ENCODE measurements around the gene SLC38A3.

SLC38A3 gene

DNA sequence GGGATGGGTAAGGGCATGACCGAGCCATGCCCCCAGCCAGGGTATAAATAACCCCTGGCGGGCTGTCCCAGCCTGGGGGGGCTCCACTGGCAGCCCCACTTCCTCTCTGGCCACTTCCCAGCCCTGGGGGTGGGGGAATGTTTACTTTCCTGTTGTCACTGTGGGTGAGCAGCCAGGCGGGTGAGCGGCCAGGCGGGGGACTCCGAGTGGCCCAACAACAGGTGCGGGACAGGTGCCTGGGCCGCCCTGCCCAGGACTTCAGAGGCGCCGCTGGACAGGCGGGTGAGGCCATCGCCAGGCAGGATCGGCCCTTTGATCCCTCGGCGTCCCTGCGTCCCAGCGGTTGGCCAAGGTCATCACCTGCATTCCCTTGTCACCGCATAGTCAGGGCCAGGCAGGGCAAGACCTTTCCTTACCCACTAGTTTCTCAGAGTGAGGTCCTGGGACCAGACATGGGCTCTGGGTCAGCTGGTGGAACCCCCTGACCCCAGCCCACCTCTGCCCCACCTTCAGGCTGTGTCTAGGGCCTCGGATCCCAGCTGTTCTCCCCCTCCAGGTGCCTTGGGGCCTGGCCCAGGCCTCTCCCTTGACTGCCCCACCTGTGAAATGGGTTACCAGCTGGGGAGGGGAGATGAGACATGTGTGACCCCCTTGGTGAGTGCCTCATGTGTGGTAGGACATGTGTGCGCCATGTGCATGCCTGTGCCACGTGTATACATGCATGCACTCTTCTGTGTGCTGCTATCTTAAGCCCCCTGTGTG is 33.4 kb upstream of the SLC38A3 start:
- Histone ChIP-seq H3K27ac (no peak overlapping the region), H3K36me3 (replicated peaks) (no peaks in the 10 kb centered on the region), H3K27me3 (replicated peaks) (no peaks in the 10 kb centered on the region), H3K4me3 (ENCODE audit: low read depth, low read length) (no peak overlapping the region)
- in situ Hi-C loops (cut with HindIII; ENCODE audit: low pct_ligation_motif_present, low sequenced_read_pairs) = no loop called here
- TF ChIP-seq CTCF (IDR thresholded peaks at IDR 0.05; ENCODE audit: low read depth, low read length, missing control alignments) = no peak
- DNase-seq = no peak

GRCh38 chr3:50172626-50173220 is 32.3 kb upstream of the SLC38A3 start:
- in situ Hi-C loops (cut with HindIII; ENCODE audit: low pct_ligation_motif_present, low sequenced_read_pairs) = no loop called here
- no peak for DNase-seq
- H3K4me3 ChIP-seq (ENCODE audit: low read depth, low read length) = no peak overlapping the region
- no peaks in the 10 kb centered on the region for H3K36me3 ChIP-seq (replicated peaks)
- H3K27ac ChIP-seq = no peak overlapping the region
- no peaks in the 10 kb centered on the region for H3K27me3 ChIP-seq (replicated peaks)
- no peak for TF ChIP-seq CTCF (IDR thresholded peaks at IDR 0.05; ENCODE audit: low read depth, low read length, missing control alignments)

GRCh38 chr3:50173685-50174516 is 31.2 kb upstream of the SLC38A3 start:
- no peak overlapping the region for H3K4me3 ChIP-seq (ENCODE audit: low read depth, low read length)
- TF ChIP-seq CTCF (IDR thresholded peaks at IDR 0.05; ENCODE audit: low read depth, low read length, missing control alignments) = no peak
- H3K27ac ChIP-seq = no peak overlapping the region
- DNase-seq = no peak
- in situ Hi-C loops (cut with HindIII; ENCODE audit: low pct_ligation_motif_present, low sequenced_read_pairs) = no loop called here
- no peaks in the 10 kb centered on the region for H3K36me3 ChIP-seq (replicated peaks)
- no peaks in the 10 kb centered on the region for H3K27me3 ChIP-seq (replicated peaks)

- no peak for DNase-seq
- Histone ChIP-seq H3K27me3 (replicated peaks) (no peaks in the 10 kb centered on the region), H3K4me3 (ENCODE audit: low read depth, low read length) (no peak overlapping the region), H3K36me3 (replicated peaks) (no peaks in the 10 kb centered on the region), H3K27ac (no peak overlapping the region)
- TF ChIP-seq CTCF (IDR thresholded peaks at IDR 0.05; ENCODE audit: low read depth, low read length, missing control alignments) = no peak
- in situ Hi-C loops (cut with HindIII; ENCODE audit: low pct_ligation_motif_present, low sequenced_read_pairs) = no loop called here
Measured at GRCh38 chr3:50174517-50174895, 30.6 kb upstream of the SLC38A3 start.

GRCh38 chr3:50174947-50175524 is 30.0 kb upstream of the SLC38A3 start:
- no peak for TF ChIP-seq CTCF (IDR thresholded peaks at IDR 0.05; ENCODE audit: low read depth, low read length, missing control alignments)
- no peak for DNase-seq
- Histone ChIP-seq H3K27ac (no peak overlapping the region), H3K27me3 (replicated peaks) (no peaks in the 10 kb centered on the region), H3K36me3 (replicated peaks) (no peaks in the 10 kb centered on the region), H3K4me3 (ENCODE audit: low read depth, low read length) (no peak overlapping the region)
- in situ Hi-C loops (cut with HindIII; ENCODE audit: low pct_ligation_motif_present, low sequenced_read_pairs) = no loop called here
